K562 (cell line): ENCODE measurements around the gene TMEM151A. TPM values are rescaled to one million over a fixed set of nuclear protein-coding genes. Genes with fewer than 3 reads are reported as not detected.

Source experiments
- ATAC-seq: fragments of 200-7000 bp; cut with Tn5 transposase; 3 replicates; pipeline ENCODE4 v1.9.1; 2020; ENCODE audit warnings: moderate library complexity
- BruUV-seq: library from RNA; stranded (reverse); fragments of 400-500 nt; replicated peaks from 2 replicates; lab custom pipeline; 2021; lab: Mats Ljungman, UMichigan
- CTCF ChIA-PET: fragments of 300-600 bp; formaldehyde crosslinking; extraction: SDS; loops from one replicate; lab custom pipeline; 2021; ENCODE audit warnings: low intra/inter-chr PET ratio; lab: Yijun Ruan, JAX
- POLR2A ChIA-PET: fragments of 300-600, 350-650 bp; sonication (Branson Sonifier 250); formaldehyde crosslinking; extraction: SDS; loops from one replicate; lab custom pipeline; 2021; ENCODE audit warnings: antibody characterized with exemption, inconsistent platforms; lab: Yijun Ruan, JAX
- DNase-seq, 4 experiments: peaks; one replicate each; pipeline versions ENCODE4 v3.0.0 to v3.0.0-alpha.2; 2011 to 2018; ENCODE audit warnings: low spot score in 3 of 4, mixed read lengths in 3 of 4; ENCODE audit errors: extremely low read depth in 1 of 4
- FAIRE-seq: peaks from 2 replicates; lab custom pipeline; 2011; peaks lifted over from hg19 to GRCh38; lab: Jason Lieb, UNC
- H2AFZ ChIP-seq: 2 replicates; pipeline ENCODE4 v1.6.0; 2011; ENCODE audit warnings: low read depth, low read length, control low read depth, inconsistent platforms
- H3K27ac ChIP-seq: fragments of 200-600 bp; 3 replicates; pipeline ENCODE4 v1.8.0; 2011; ENCODE audit warnings: low read depth, mild to moderate bottlenecking, control low read depth, inconsistent platforms, low read length, moderate library complexity, mixed read lengths; ENCODE audit errors: extremely low read depth
- H3K27me3 ChIP-seq, 2 experiments: fragments of 300-600 bp in 1 of 2; 2 replicates in 1 of 2; 3 replicates in 1 of 2; pipeline versions ENCODE4 v1.6.0 to v1.8.0; 2011; ENCODE audit warnings: inconsistent platforms in 2 of 2, low read length in 2 of 2, mild to moderate bottlenecking in 1 of 2, mixed read lengths in 1 of 2, moderate library complexity in 1 of 2; ENCODE audit not compliant: control insufficient read depth in 2 of 2, insufficient read depth in 2 of 2
- H3K36me3 ChIP-seq: fragments of 300-600 bp; 3 replicates; pipeline ENCODE4 v1.8.0; 2011; ENCODE audit warnings: mild to moderate bottlenecking, low read length, inconsistent platforms; ENCODE audit not compliant: control insufficient read depth, insufficient read depth
- H3K4me1 ChIP-seq, 2 experiments: fragments of 200-600 bp in 1 of 2; replicated peaks in 1 of 2; 2 replicates in 1 of 2; 3 replicates in 1 of 2; pipeline versions ENCODE4 v1.5.1 to v1.8.0; 2011; ENCODE audit warnings: inconsistent platforms in 2 of 2, low read length in 2 of 2, mild to moderate bottlenecking in 1 of 2, mixed read lengths in 1 of 2, moderate library complexity in 1 of 2; ENCODE audit not compliant: control insufficient read depth in 2 of 2, insufficient read depth in 2 of 2
- H3K4me2 ChIP-seq: 2 replicates; pipeline ENCODE4 v1.6.1; 2011; ENCODE audit warnings: low read length, control low read depth, inconsistent platforms, mixed read lengths; ENCODE audit not compliant: insufficient read depth
- H3K4me3 ChIP-seq: fragments of 200-600 bp; sonication (generic), shearing (Covaris generic); 2 replicates; pipeline ENCODE4 v1.5.1; 2016; ENCODE audit warnings: control low read depth, inconsistent platforms
- H3K79me2 ChIP-seq: fragments of 200-600 bp; 3 replicates; pipeline ENCODE4 v1.8.0; 2011; ENCODE audit warnings: low read length, inconsistent platforms; ENCODE audit not compliant: control insufficient read depth, insufficient read depth
- H3K9ac ChIP-seq, 2 experiments: 2 replicates each; pipeline versions ENCODE4 v1.6.0 to v1.6.1; 2011; ENCODE audit warnings: low read depth in 2 of 2, low read length in 2 of 2, control low read depth in 1 of 2, inconsistent platforms in 1 of 2, mild to moderate bottlenecking in 1 of 2, mixed read lengths in 1 of 2; ENCODE audit not compliant: insufficient read depth in 1 of 2
- H3K9me1 ChIP-seq: one replicate; pipeline ENCODE4 v1.6.0; 2011; ENCODE audit warnings: inconsistent platforms, mild to moderate bottlenecking, low read length, moderate library complexity; ENCODE audit not compliant: control insufficient read depth, insufficient read depth
- H3K9me3 ChIP-seq: replicated peaks from 2 replicates; pipeline ENCODE4 v1.5.1; 2011; ENCODE audit warnings: low read depth, low read length, inconsistent platforms; ENCODE audit not compliant: control insufficient read depth, insufficient read depth
- H4K20me1 ChIP-seq: replicated peaks from 2 replicates; pipeline ENCODE4 v1.6.1; 2011; ENCODE audit warnings: low read length, inconsistent platforms, mixed read lengths; ENCODE audit not compliant: control insufficient read depth, insufficient read depth
- HCFC1 ChIP-seq: IDR thresholded peaks from 2 replicates; pipeline ENCODE4 v1.6.1; 2012; ENCODE audit warnings: low read depth, low read length, improper control_type of control experiment
- IRF9 ChIP-seq: fragments of 450-650 bp; IDR thresholded peaks from 2 replicates; pipeline ENCODE4 v1.6.1; 2016; ENCODE audit warnings: missing biosample characterization, missing genetic modification characterization
- ZBTB33 ChIP-seq: sonication (generic); formaldehyde crosslinking; IDR thresholded peaks from 2 replicates; pipeline ENCODE4 v1.8.1; 2023; ENCODE audit warnings: mild to moderate bottlenecking, missing genetic modification reagents
- WGBS: fragments of 100-300 bp; shearing (Covaris generic); methylation state at CpG from one replicate; pipeline ENCODE4 v1.1.6; 2016; ENCODE audit warnings: low coverage, mixed read lengths; ENCODE audit not compliant: insufficient coverage; ENCODE audit errors: missing lambda C conversion rate; 5-methylcytosine and 5-hydroxymethylcytosine counted together
- in situ Hi-C: fragments of 300-500 bp; cut with MboI; formaldehyde crosslinking; loops from 4 replicates; pipeline ENCODE4 v1.15.0; 2018; ENCODE audit warnings: inconsistent platforms, mixed read lengths
- intact Hi-C: fragments of 100-400 bp; cut with micrococcal nuclease; formaldehyde crosslinking; loops from 2 replicates; pipeline ENCODE4 v1.14.2; 2022
- polyA plus RNA-seq, 8 experiments: library from polyadenylated mRNA; depleted of rRNA in 4 of 8; stranded (reverse) in 5 of 8; unstranded in 3 of 8; fragments of >200 nt; fragmentation: Nextera tagmentation in 2 of 8; fragmentation: Illumina TruSeq in 1 of 8; extraction: Ambion mirVana in 2 of 8; extraction: Trizol in 1 of 8; gene quantifications; 2 replicates each; pipeline versions ENCODE4 v1.2.1 to v1.2.3, GENCODE V29; 2011 to 2014; ENCODE audit warnings: inconsistent platforms in 1 of 8, missing spikeins in 1 of 8
- total RNA-seq, 7 experiments: library from RNA; depleted of rRNA in 6 of 7; stranded (reverse); fragments of >200 nt in 6 of 7; fragmentation: Illumina TruSeq in 2 of 7; extraction: Trizol in 2 of 7; gene quantifications; 2 replicates each; pipeline versions ENCODE4 v1.2.1 to v1.2.3, GENCODE V29; 2011 to 2021; ENCODE audit warnings: low replicate concordance in 1 of 7

TMEM151A gene
- total and polyA plus RNA-seq, 9 of the 15 experiments (the other 6 are each of a cell fraction or from before 2014, with no cell fraction given) = not detected

DNA sequence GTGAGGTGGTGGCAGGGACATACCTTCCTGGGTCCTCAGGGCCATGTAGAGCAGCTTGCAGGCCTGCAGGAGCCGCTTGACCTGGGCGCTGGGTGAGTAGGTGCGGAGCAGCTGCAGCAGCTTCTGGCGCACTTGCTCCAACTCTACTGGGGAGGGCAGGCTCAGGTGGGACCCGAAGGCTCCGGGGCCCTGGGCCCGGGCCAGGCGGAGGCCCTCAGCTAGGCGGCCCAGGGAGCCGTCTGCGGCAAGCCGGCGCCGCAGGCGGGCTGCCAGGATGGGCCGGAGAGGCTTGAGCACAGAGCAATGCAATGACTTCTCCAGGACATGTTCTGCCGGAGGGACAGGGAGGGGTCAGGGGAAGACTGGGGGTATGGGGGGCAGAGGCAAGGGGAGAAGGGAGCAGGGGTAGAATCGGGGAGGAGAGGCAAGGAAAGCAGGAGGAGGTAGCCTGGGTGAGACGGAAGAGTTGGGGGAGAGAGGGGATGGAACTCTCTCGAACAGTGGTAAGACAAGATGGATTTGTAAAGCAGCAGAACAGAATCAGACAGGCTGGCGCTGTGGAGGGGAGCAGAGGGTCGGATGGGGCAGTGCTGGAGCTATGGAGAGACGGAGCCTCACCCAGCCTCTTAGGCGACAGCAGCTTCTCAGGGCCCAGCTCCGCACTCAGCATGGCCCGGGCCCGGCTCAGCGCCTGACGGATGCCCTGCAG, 42.4 kb downstream of the TMEM151A start:
- no peak overlapping the region for H3K4me3 ChIP-seq
- no peak overlapping the region for H2AFZ ChIP-seq
- peaks cover 20% of the 10 kb centered on the region; the same call in 1 of the 3 replicates for H3K36me3 ChIP-seq
- DNase-seq (peak in 1 of 4 experiments; percentile 10), FAIRE-seq (no peak), ATAC-seq (no peak; the same call in 2 of the 3 replicates)
- peaks cover 3% of the 10 kb centered on the region; the same call in 1 of the 2 replicates for H4K20me1 ChIP-seq
- POLR2A ChIA-PET = interaction anchor here (0.6 to 1.2 kb wide), 6 partner anchors 8 to 911 kb away, joined by 3 to 6 read pairs (median 3); no protein-coding TSS in a partner anchor
- BruUV-seq = no TSS peak
- no peaks in the 10 kb centered on the region for H3K9me3 ChIP-seq
- peak overlapping the region in 1 of 2 experiments; percentile 36; a peak in 1 of 4 replicates for H3K9ac ChIP-seq
- intact Hi-C loops = no loop called here
- H3K79me2 ChIP-seq = no peaks in the 10 kb centered on the region
- TF ChIP-seq HCFC1 (no peak), ZBTB33 (CRISPR knock-in tag) (peak; percentile 46; the same call in 1 of the 2 replicates), IRF9 (no peak)
- H3K9me1 ChIP-seq = no peaks in the 10 kb centered on the region
- CTCF ChIA-PET = no interaction called here
- H3K4me1 ChIP-seq = peaks cover 15 to 70% of the 10 kb centered on the region in 2 experiments
- in situ Hi-C loops = no loop called here
- H3K4me2 ChIP-seq = no peak overlapping the region
- H3K27ac ChIP-seq = no peak overlapping the region
- 58% methylated on average over 21 of the region's 29 CpGs for WGBS
- no peaks in the 10 kb centered on the region for H3K27me3 ChIP-seq
